CD4-positive, alpha-beta T cell (primary cell): ENCODE results near the gene GPR137B. TPM values are rescaled to one million over a fixed set of nuclear protein-coding genes. Genes with fewer than 3 reads are reported as not detected.
A peak's percentile ranks its signal among the peaks of the same experiment; 100 is the strongest.

Experiments
- ATAC-seq: fragments of 200-7000 bp; cut with Tn5 transposase; one replicate; pipeline ENCODE4 v1.10.0; 2022; ENCODE audit warnings: mild to moderate bottlenecking; ENCODE audit not compliant: poor library complexity
- CTCF ChIA-PET: fragments of 350-600 bp; sonication (Branson Sonifier 250); formaldehyde crosslinking; loops from one replicate; lab custom pipeline; 2021; ENCODE audit warnings: antibody characterized with exemption, inconsistent platforms; lab: Charles Lee
- POLR2A ChIA-PET: fragments of 350-600 bp; sonication (Branson Sonifier 250); formaldehyde crosslinking; loops from one replicate; lab custom pipeline; 2021; ENCODE audit warnings: antibody characterized with exemption, inconsistent platforms; lab: Charles Lee
- DNase-seq, 14 experiments: peaks; one replicate each; pipeline ENCODE4 v3.0.0-alpha.2; 2013 to 2020; ENCODE audit warnings: mixed read lengths in 2 of 14
- H3K27ac ChIP-seq, 2 donors: one replicate each; pipeline versions ENCODE4 v1.5.1 to v1.7.0; 2013; ENCODE audit warnings: low read length in 2 of 2, low read depth in 1 of 2, mild to moderate bottlenecking in 1 of 2
- H3K27me3 ChIP-seq, 2 experiments: 1 replicate in 1 of 2; 2 replicates in 1 of 2; pipeline versions ENCODE4 v1.6.1 to v1.7.0; 2013; ENCODE audit warnings: low read length in 2 of 2, control low read depth in 1 of 2, mild to moderate bottlenecking in 1 of 2, moderate library complexity in 1 of 2; ENCODE audit not compliant: insufficient read depth in 2 of 2, control insufficient read depth in 1 of 2
- H3K36me3 ChIP-seq: one replicate; pipeline ENCODE4 v1.6.1; 2013; ENCODE audit warnings: low read length, control low read depth; ENCODE audit not compliant: insufficient read depth
- H3K4me1 ChIP-seq: one replicate; pipeline ENCODE4 v1.6.1; 2013; ENCODE audit warnings: low read length, control low read depth; ENCODE audit not compliant: insufficient read depth
- H3K4me3 ChIP-seq: one replicate; pipeline ENCODE4 v1.5.1; 2013; ENCODE audit warnings: mild to moderate bottlenecking, low read length, moderate library complexity
- H3K9me3 ChIP-seq, 2 experiments: 1 replicate in 1 of 2; 2 replicates in 1 of 2; pipeline versions ENCODE4 v1.6.1 to v1.7.0; 2013; ENCODE audit warnings: low read length in 2 of 2, mild to moderate bottlenecking in 2 of 2, control low read depth in 1 of 2, moderate library complexity in 1 of 2; ENCODE audit not compliant: control insufficient read depth in 1 of 2, insufficient read depth in 1 of 2
- H3K27ac Mint-ChIP-seq: one replicate; pipeline ENCODE4 v1.8.0; 2020; ENCODE audit warnings: mixed read lengths
- H3K27me3 Mint-ChIP-seq: one replicate; pipeline ENCODE4 v1.8.0; 2021; ENCODE audit warnings: mixed read lengths
- H3K36me3 Mint-ChIP-seq: one replicate; pipeline ENCODE4 v1.8.0; 2021; ENCODE audit warnings: low read depth, mixed read lengths
- H3K4me1 Mint-ChIP-seq: one replicate; pipeline ENCODE4 v1.8.0; 2021; ENCODE audit warnings: low read depth, mixed read lengths
- H3K4me3 Mint-ChIP-seq: one replicate; pipeline ENCODE4 v1.8.0; 2020; ENCODE audit warnings: mild to moderate bottlenecking, mixed read lengths
- H3K9me3 Mint-ChIP-seq: one replicate; pipeline ENCODE4 v1.8.0; 2020; ENCODE audit warnings: mixed read lengths
- intact Hi-C, 2 experiments: fragments of 100-400 bp; cut with DNase I in 1 of 2; cut with micrococcal nuclease in 1 of 2; formaldehyde crosslinking; loops; one replicate each; pipeline versions ENCODE4 v1.15.1 to v1.9.0; 2023 to 2025; cut with DNase I, micrococcal nuclease
- total RNA-seq, 174 experiments: library from RNA in 2 of 174; stranded (reverse) in 2 of 174; gene quantifications; one replicate each; pipeline ENCODE4 v1.2.3 and lab custom pipeline; 2021 to 2026
- TF ChIP-seq, protein P1 (sequence below): fragments of 200-600 bp; IDR thresholded peaks from one replicate; pipeline ENCODE4 v1.8.0; 2022; ENCODE audit warnings: antibody characterized with exemption, mild to moderate bottlenecking

GPR137B gene
- total RNA-seq, 2 experiments from 2014 or later = 6.3 to 7.4 TPM

DNA sequence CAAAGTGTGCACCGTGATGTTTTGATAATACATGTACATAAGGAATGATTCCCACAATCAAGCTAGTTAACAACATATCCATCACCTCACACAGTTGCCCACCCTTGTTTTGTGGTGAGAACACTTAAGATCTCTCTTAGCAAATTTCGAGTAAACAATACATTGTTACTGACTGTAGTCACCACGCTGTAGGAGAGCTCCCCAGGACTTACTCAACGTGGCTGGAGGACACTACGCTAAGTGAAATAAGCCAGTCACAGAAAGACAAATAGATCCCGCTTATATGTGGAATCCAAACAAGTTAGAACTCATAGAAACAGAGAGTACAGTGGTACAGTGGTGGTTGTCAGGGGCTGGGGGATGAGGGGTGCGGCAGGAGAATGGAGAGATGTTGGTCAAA, 24.8 kb downstream of the GPR137B start:
- H3K4me3 Mint-ChIP-seq = no peak overlapping the region
- no peaks in the 10 kb centered on the region for H3K27me3 Mint-ChIP-seq
- no peaks in the 10 kb centered on the region for H3K4me1 Mint-ChIP-seq
- ATAC-seq = no peak
- H3K4me3 ChIP-seq = no peak overlapping the region
- H3K36me3 Mint-ChIP-seq = peaks cover 13% of the 10 kb centered on the region
- no peak overlapping the region for H3K27ac Mint-ChIP-seq
- no peaks in the 10 kb centered on the region for H3K9me3 Mint-ChIP-seq
- H3K36me3 ChIP-seq = no peaks in the 10 kb centered on the region
- CTCF ChIA-PET = no interaction called here
- intact Hi-C loops = no loop called here
- peaks cover 2 to 7% of the 10 kb centered on the region in 2 experiments for H3K9me3 ChIP-seq
- POLR2A ChIA-PET = no interaction called here
- no peaks in the 10 kb centered on the region for H3K4me1 ChIP-seq
- H3K27me3 ChIP-seq = no peaks in the 10 kb centered on the region
- no peak overlapping the region for H3K27ac ChIP-seq
- TF ChIP-seq, protein P1, sequence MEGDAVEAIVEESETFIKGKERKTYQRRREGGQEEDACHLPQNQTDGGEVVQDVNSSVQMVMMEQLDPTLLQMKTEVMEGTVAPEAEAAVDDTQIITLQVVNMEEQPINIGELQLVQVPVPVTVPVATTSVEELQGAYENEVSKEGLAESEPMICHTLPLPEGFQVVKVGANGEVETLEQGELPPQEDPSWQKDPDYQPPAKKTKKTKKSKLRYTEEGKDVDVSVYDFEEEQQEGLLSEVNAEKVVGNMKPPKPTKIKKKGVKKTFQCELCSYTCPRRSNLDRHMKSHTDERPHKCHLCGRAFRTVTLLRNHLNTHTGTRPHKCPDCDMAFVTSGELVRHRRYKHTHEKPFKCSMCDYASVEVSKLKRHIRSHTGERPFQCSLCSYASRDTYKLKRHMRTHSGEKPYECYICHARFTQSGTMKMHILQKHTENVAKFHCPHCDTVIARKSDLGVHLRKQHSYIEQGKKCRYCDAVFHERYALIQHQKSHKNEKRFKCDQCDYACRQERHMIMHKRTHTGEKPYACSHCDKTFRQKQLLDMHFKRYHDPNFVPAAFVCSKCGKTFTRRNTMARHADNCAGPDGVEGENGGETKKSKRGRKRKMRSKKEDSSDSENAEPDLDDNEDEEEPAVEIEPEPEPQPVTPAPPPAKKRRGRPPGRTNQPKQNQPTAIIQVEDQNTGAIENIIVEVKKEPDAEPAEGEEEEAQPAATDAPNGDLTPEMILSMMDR = no peak
- peak in 1 of 14 experiments; percentile 7 for DNase-seq

DNA sequence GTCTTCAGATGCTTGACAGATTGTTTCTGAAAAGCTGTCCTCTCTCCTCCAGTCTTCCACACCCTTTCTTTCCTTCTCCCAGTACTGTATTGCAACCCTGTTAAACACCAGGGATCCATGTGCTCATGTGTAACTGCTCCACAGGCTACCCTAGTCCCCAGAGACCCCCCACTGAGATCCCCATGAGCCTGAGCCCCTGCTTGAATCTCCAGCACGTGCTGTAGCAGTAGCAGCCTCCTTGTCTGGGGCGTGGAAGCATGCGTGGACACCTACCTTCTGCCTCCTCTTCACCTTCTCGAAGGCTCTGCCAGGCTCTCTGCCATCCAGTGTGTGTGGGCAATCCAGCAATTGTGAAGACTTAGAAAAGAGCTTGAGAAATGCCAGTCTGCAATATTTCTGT, 25.2 kb downstream of the GPR137B start:
- ATAC-seq = no peak
- H3K27ac Mint-ChIP-seq = no peak overlapping the region
- TF ChIP-seq, protein P1 = no peak
- no peak overlapping the region for H3K4me3 Mint-ChIP-seq
- no peaks in the 10 kb centered on the region for H3K27me3 Mint-ChIP-seq
- no peaks in the 10 kb centered on the region for H3K4me1 Mint-ChIP-seq
- Histone ChIP-seq H3K4me1 (no peaks in the 10 kb centered on the region), H3K4me3 (no peak overlapping the region), H3K27me3 (no peaks in the 10 kb centered on the region), H3K36me3 (no peaks in the 10 kb centered on the region), H3K9me3 (peaks cover 0 to 3% of the 10 kb centered on the region in 2 experiments), H3K27ac (no peak overlapping the region)
- intact Hi-C loops = no loop called here
- H3K9me3 Mint-ChIP-seq = no peaks in the 10 kb centered on the region
- ChIA-PET POLR2A (no interaction called here), CTCF (no interaction called here)
- DNase-seq = peak in 1 of 14 experiments; percentile 12
- H3K36me3 Mint-ChIP-seq = peaks cover 13% of the 10 kb centered on the region

DNA sequence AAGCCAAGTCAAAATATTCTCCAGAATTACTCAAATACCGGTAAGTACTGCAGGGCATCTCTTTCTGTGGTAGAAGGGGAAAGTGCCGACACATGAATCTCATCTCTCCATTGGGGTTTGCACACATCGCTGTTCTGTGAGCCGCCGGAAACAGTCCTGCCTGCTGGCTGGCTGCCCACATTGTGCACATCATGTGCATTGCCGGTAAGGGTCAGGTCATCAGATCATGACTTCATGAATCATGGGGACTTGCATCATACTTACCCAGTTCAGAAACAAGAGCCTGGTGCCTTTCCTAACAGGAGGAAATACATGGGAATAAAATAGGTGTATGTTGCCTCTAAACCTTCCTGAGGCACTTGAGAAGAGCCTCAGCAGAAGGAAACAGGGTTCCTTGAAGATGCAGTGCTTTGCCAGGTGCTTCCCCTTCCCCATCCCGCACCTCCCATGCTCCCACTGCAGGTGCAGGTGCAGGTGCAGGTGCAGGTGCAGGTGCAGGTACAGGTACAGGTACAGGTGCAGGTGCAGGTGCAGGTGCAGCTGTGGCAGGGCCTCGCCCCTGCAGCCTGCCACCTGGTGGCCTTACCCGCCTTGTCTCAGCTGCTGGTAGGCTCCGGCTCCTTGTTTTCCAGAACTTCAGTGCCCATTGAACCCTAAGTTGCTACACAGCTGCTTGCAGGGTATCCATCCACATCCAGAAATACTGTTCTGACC, 26.5 kb downstream of the GPR137B start:
- POLR2A ChIA-PET = no interaction called here
- ATAC-seq (no peak), DNase-seq (peak in 3 of 14 experiments; percentile 26 to 34 (median 32))
- no peaks in the 10 kb centered on the region for H3K9me3 Mint-ChIP-seq
- H3K36me3 Mint-ChIP-seq = peaks cover 5% of the 10 kb centered on the region
- Histone ChIP-seq H3K9me3 (no peaks in the 10 kb centered on the region), H3K27ac (no peak overlapping the region), H3K4me3 (no peak overlapping the region), H3K27me3 (no peaks in the 10 kb centered on the region), H3K4me1 (no peaks in the 10 kb centered on the region), H3K36me3 (no peaks in the 10 kb centered on the region)
- H3K27ac Mint-ChIP-seq = no peak overlapping the region
- intact Hi-C loops = no loop called here
- H3K4me3 Mint-ChIP-seq = no peak overlapping the region
- no peaks in the 10 kb centered on the region for H3K27me3 Mint-ChIP-seq
- CTCF ChIA-PET = no interaction called here
- no peaks in the 10 kb centered on the region for H3K4me1 Mint-ChIP-seq
- TF ChIP-seq, protein P1 = no peak
